BE2C (cell line): ENCODE results near the gene RPL18.
"Not testable (repeated sequence)": the region's sequence is repeated elsewhere in the genome, so short reads cannot be mapped to it uniquely, and the experiment has no call there.

Source experiments
- DNase-seq: peaks from one replicate; pipeline ENCODE4 v3.0.0-alpha.2; 2020
- H3K27me3 ChIP-seq: fragments of 250-450 bp; sonication (Bioruptor Pico); 2 replicates; pipeline ENCODE4 v1.5.1; 2020; ENCODE audit warnings: mild to moderate bottlenecking
- H3K36me3 ChIP-seq: fragments of 250-450 bp; sonication (Bioruptor Pico); 2 replicates; pipeline ENCODE4 v1.5.1; 2020; ENCODE audit warnings: mild to moderate bottlenecking
- H3K4me1 ChIP-seq: fragments of 250-450 bp; sonication (Bioruptor Pico); 2 replicates; pipeline ENCODE4 v1.5.1; 2020
- H3K4me3 ChIP-seq: 2 replicates; pipeline ENCODE4 v1.5.1; 2011; ENCODE audit warnings: low read depth, low read length
- H3K9me3 ChIP-seq: fragments of 250-450 bp; sonication (Bioruptor Pico); 2 replicates; pipeline ENCODE4 v1.5.1; 2020
- TF ChIP-seq, protein P1 (sequence below): IDR thresholded peaks from 2 replicates; pipeline ENCODE4 v1.5.1; 2012; ENCODE audit warnings: mild to moderate bottlenecking, low read depth, low read length

The RPL18 gene

DNA sequence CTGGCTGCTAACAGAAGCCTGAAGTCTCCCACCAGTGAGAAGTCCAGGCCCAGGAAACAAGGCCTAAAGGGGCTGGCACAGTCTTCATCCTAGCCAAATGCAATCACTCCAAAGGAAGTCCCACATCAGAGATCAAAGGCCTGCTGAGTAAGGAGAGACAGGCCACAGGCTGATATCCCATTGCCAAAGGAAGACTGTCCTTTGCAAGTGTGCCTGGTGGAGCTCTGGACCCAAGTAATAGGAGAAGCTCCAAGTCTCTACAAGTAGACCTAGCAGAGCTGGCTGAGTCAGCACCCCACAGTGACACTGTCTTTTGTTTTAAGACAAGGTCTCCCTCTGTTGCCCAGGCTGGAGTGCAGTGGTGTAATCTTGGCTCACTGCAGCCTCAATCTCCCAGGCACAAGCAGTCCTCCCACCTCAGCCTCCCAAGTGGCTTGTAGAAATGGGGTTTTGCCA, 13.7 kb upstream of the RPL18 start:
- H3K27me3 ChIP-seq: no peaks in the 10 kb centered on the region
- no peaks in the 10 kb centered on the region for H3K9me3 ChIP-seq
- no peak overlapping the region for H3K4me3 ChIP-seq
- no peaks in the 10 kb centered on the region for H3K36me3 ChIP-seq
- peaks cover 21% of the 10 kb centered on the region for H3K4me1 ChIP-seq
- no peak for DNase-seq
- TF ChIP-seq, protein P1, sequence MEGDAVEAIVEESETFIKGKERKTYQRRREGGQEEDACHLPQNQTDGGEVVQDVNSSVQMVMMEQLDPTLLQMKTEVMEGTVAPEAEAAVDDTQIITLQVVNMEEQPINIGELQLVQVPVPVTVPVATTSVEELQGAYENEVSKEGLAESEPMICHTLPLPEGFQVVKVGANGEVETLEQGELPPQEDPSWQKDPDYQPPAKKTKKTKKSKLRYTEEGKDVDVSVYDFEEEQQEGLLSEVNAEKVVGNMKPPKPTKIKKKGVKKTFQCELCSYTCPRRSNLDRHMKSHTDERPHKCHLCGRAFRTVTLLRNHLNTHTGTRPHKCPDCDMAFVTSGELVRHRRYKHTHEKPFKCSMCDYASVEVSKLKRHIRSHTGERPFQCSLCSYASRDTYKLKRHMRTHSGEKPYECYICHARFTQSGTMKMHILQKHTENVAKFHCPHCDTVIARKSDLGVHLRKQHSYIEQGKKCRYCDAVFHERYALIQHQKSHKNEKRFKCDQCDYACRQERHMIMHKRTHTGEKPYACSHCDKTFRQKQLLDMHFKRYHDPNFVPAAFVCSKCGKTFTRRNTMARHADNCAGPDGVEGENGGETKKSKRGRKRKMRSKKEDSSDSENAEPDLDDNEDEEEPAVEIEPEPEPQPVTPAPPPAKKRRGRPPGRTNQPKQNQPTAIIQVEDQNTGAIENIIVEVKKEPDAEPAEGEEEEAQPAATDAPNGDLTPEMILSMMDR: no peak

DNA sequence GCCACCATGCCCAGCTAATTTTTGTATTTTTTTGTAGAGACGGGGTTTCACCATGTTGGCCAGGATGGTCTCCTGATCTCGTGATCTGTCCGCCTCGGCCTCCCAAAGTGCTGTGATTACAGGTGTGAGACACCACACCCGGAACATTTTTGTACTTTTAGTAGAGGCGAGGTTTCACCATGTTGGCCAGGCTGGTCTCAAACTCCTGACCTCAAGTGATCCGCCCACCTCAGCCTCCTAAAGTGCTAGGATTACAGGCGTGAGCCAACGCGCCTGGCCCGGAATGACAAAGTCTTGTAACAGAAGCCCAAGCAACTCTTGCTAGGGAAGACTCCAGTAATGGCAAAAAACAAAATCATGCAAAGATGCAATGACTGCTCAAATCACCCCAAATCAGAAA, 13.3 kb upstream of the RPL18 start:
- not testable (repeated sequence) for H3K9me3 ChIP-seq, H3K36me3 ChIP-seq, H3K4me3 ChIP-seq, H3K27me3 ChIP-seq, DNase-seq
- H3K4me1 ChIP-seq: peaks cover 21% of the 10 kb centered on the region

GRCh38 chr19:48631225-48631624, 12.2 kb upstream of the RPL18 start:
- DNase-seq: no peak
- Histone ChIP-seq H3K27me3 (no peaks in the 10 kb centered on the region), H3K4me3 (peak overlapping the region; percentile 59), H3K36me3 (no peaks in the 10 kb centered on the region), H3K4me1 (peaks cover 21% of the 10 kb centered on the region), H3K9me3 (no peaks in the 10 kb centered on the region)
- TF ChIP-seq, protein P1: no peak

- Histone ChIP-seq H3K36me3 (no peaks in the 10 kb centered on the region), H3K9me3 (no peaks in the 10 kb centered on the region), H3K4me3 (peak overlapping the region; percentile 59), H3K4me1 (peaks cover 21% of the 10 kb centered on the region), H3K27me3 (no peaks in the 10 kb centered on the region)
- TF ChIP-seq, protein P1: peak; percentile 42
- peak; percentile 79 for DNase-seq
Measured at GRCh38 chr19:48630296-48631063, 11.5 kb upstream of the RPL18 start.

DNA sequence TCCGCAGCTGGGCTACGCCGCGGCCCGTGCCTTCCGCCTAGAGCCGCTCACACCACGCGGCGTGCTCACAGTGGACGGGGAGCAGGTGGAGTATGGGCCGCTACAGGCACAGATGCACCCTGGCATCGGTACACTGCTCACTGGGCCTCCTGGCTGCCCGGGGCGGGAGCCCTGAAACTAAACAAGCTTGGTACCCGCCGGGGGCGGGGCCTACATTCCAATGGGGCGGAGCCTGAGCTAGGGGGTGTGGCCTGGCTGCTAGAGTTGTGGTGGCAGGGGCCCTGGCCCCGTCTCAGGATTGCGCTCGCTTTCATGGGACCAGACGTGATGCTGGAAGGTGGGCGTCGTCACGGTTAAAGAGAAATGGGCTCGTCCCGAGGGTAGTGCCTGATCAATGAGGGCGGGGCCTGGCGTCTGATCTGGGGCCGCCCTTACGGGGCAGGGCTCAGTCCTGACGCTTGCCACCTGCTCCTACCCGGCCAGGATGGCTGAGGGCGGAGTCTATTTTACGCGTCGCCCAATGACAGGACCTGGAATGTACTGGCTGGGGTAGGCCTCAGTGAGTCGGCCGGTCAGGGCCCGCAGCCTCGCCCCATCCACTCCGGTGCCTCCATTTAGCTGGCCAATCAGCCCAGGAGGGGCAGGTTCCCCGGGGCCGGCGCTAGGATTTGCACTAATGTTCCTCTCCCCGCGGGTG, 10.8 kb upstream of the RPL18 start:
- Histone ChIP-seq H3K4me3 (peak overlapping the region; percentile 59), H3K27me3 (no peaks in the 10 kb centered on the region), H3K9me3 (no peaks in the 10 kb centered on the region), H3K36me3 (no peaks in the 10 kb centered on the region), H3K4me1 (peaks cover 17% of the 10 kb centered on the region)
- TF ChIP-seq, protein P1: no peak
- DNase-seq: peak; percentile 91

DNA sequence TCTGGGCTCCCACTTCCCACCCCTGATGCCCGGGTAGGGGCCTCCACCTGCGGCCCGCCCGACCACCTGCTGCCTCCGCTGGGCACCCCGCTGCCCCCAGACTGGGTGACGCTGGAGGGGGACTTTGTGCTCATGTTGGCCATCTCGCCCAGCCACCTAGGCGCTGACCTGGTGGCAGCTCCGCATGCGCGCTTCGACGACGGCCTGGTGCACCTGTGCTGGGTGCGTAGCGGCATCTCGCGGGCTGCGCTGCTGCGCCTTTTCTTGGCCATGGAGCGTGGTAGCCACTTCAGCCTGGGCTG, 10.3 kb upstream of the RPL18 start:
- DNase-seq: no peak
- Histone ChIP-seq H3K4me3 (no peak overlapping the region), H3K9me3 (no peaks in the 10 kb centered on the region)

More for the DNA sequence above, 10.3 kb upstream of the RPL18 start:
- Histone ChIP-seq H3K27me3 (no peaks in the 10 kb centered on the region), H3K4me1 (peaks cover 14% of the 10 kb centered on the region), H3K36me3 (no peaks in the 10 kb centered on the region)
- TF ChIP-seq, protein P1: no peak
